HEK293 (cell line): ENCODE data around the gene PPFIA1.

ENCODE experiments used
- CTCF ChIA-PET: fragments of 350-600 bp; formaldehyde crosslinking; extraction: SDS; loops from one replicate; lab custom pipeline; 2021; ENCODE audit warnings: antibody characterized with exemption; lab: Yijun Ruan, JAX
- POLR2A ChIA-PET: fragments of 300-600 bp; formaldehyde crosslinking; extraction: SDS; loops from one replicate; lab custom pipeline; 2020; ENCODE audit warnings: antibody characterized with exemption, inconsistent platforms; lab: Yijun Ruan, JAX
- H3K27ac ChIP-seq: fragments of 200-500 bp; sonication (Bioruptor generic); 2 replicates; pipeline ENCODE4 v1.5.1; 2014; ENCODE audit warnings: low read depth, low read length, control low read depth, inconsistent platforms; ENCODE audit errors: extremely low read depth
- H3K36me3 ChIP-seq, 2 experiments: fragments of 200-500 bp in 1 of 2; sonication (Bioruptor generic) in 1 of 2; 1 replicate in 1 of 2; 2 replicates in 1 of 2; pipeline ENCODE4 v1.5.1; 2014 to 2017; ENCODE audit warnings: inconsistent platforms in 2 of 2, low read length in 2 of 2; ENCODE audit not compliant: control insufficient read depth in 2 of 2, insufficient read depth in 1 of 2
- H3K4me1 ChIP-seq: fragments of 200-500 bp; sonication (Bioruptor generic); 2 replicates; pipeline ENCODE4 v1.5.1; 2014; ENCODE audit warnings: mild to moderate bottlenecking, low read length, inconsistent platforms; ENCODE audit not compliant: control insufficient read depth, insufficient read depth
- H3K4me3 ChIP-seq: 2 replicates; pipeline ENCODE4 v1.5.1; 2011; ENCODE audit warnings: low read depth, mild to moderate bottlenecking, control low read depth, low read length, moderate library complexity
- H3K9me3 ChIP-seq: fragments of 200-500 bp; sonication (Bioruptor generic); 2 replicates; pipeline ENCODE4 v1.5.1; 2014; ENCODE audit warnings: low read depth, low read length, inconsistent platforms; ENCODE audit not compliant: control insufficient read depth, insufficient read depth
- BCL11A ChIP-seq: fragments of 450-650 bp; formaldehyde crosslinking; IDR thresholded peaks from 2 replicates; pipeline ENCODE4 v1.5.1; 2016; ENCODE audit warnings: low read depth, missing biosample characterization, missing genetic modification characterization
- EGR2 ChIP-seq: fragments of 450-650 bp; formaldehyde crosslinking; IDR thresholded peaks from 2 replicates; pipeline ENCODE4 v1.5.1; 2016; ENCODE audit warnings: low read depth, missing biosample characterization, missing genetic modification characterization
- SP2 ChIP-seq: fragments of 450-650 bp; formaldehyde crosslinking; IDR thresholded peaks from 2 replicates; pipeline ENCODE4 v1.5.1; 2016; ENCODE audit warnings: missing biosample characterization, missing genetic modification characterization
- ZFHX2 ChIP-seq: fragments of 450-650 bp; formaldehyde crosslinking; conservative IDR thresholded peaks from 2 replicates; pipeline ENCODE4 v1.5.1; 2016; ENCODE audit warnings: missing biosample characterization, missing genetic modification characterization
- ZNF211 ChIP-seq: fragments of 450-650 bp; formaldehyde crosslinking; IDR thresholded peaks from 2 replicates; pipeline ENCODE4 v1.5.1; 2016; ENCODE audit warnings: low read depth, missing biosample characterization, missing genetic modification characterization
- ZNF24 ChIP-seq: fragments of 450-650 bp; formaldehyde crosslinking; IDR thresholded peaks from 2 replicates; pipeline ENCODE4 v1.5.1; 2016; ENCODE audit warnings: missing biosample characterization, missing genetic modification characterization
- ZNF280C ChIP-seq: fragments of 450-650 bp; formaldehyde crosslinking; IDR thresholded peaks from 2 replicates; pipeline ENCODE4 v1.5.1; 2016; ENCODE audit warnings: missing biosample characterization, missing genetic modification characterization
- ZNF302 ChIP-seq: fragments of 450-650 bp; formaldehyde crosslinking; IDR thresholded peaks from 2 replicates; pipeline ENCODE4 v1.5.1; 2016; ENCODE audit warnings: missing biosample characterization, missing genetic modification characterization, low read depth
- ZNF426 ChIP-seq: fragments of 450-650 bp; formaldehyde crosslinking; IDR thresholded peaks from 2 replicates; pipeline ENCODE4 v1.5.1; 2017; ENCODE audit warnings: missing biosample characterization, missing genetic modification characterization, mild to moderate bottlenecking, inconsistent platforms, moderate library complexity
- ZNF433 ChIP-seq: fragments of 450-650 bp; formaldehyde crosslinking; IDR thresholded peaks from 2 replicates; pipeline ENCODE4 v1.5.1; 2016; ENCODE audit warnings: missing biosample characterization, missing genetic modification characterization, low read depth
- ZNF501 ChIP-seq: fragments of 450-650 bp; formaldehyde crosslinking; IDR thresholded peaks from 2 replicates; pipeline ENCODE4 v1.5.1; 2016; ENCODE audit warnings: missing biosample characterization, missing genetic modification characterization
- ZNF518A ChIP-seq: fragments of 450-650 bp; formaldehyde crosslinking; conservative IDR thresholded peaks from 2 replicates; pipeline ENCODE4 v1.5.1; 2016; ENCODE audit warnings: low read depth, missing biosample characterization, missing genetic modification characterization
- ZNF555 ChIP-seq: fragments of 450-650 bp; formaldehyde crosslinking; conservative IDR thresholded peaks from 2 replicates; pipeline ENCODE4 v1.5.1; 2017; ENCODE audit warnings: missing biosample characterization, mild to moderate bottlenecking, missing genetic modification characterization, inconsistent platforms
- ZNF747 ChIP-seq: fragments of 450-650 bp; formaldehyde crosslinking; IDR thresholded peaks from 2 replicates; pipeline ENCODE4 v1.5.1; 2016; ENCODE audit warnings: missing biosample characterization, missing genetic modification characterization

Gene PPFIA1

GRCh38 chr11:70422692-70423522 is 152.4 kb downstream of the PPFIA1 start:
- Histone ChIP-seq H3K9me3 (no peaks in the 10 kb centered on the region), H3K27ac (no peak overlapping the region), H3K36me3 (peaks cover 0 to 85% of the 10 kb centered on the region in 2 experiments; a peak in 2 of 3 replicates), H3K4me3 (no peak overlapping the region), H3K4me1 (no peaks in the 10 kb centered on the region)
- POLR2A ChIA-PET: no interaction called here
- TF ChIP-seq BCL11A (no peak), ZNF518A (no peak), ZNF302 (tag by site-specific recombination) (no peak), ZNF426 (tag by site-specific recombination) (no peak), ZNF433 (tag by site-specific recombination) (no peak), ZNF280C (tag by site-specific recombination) (no peak)
- CTCF ChIA-PET: interaction anchor here (0.5 to 0.6 kb wide), 2 partner anchors 19 to 1153 kb away, joined by 4 to 6 read pairs; no protein-coding TSS in a partner anchor

- Histone ChIP-seq H3K9me3 (no peaks in the 10 kb centered on the region), H3K36me3 (peaks cover 0 to 83% of the 10 kb centered on the region in 2 experiments; a peak in 2 of 3 replicates), H3K27ac (no peak overlapping the region), H3K4me3 (no peak overlapping the region), H3K4me1 (no peaks in the 10 kb centered on the region)
- POLR2A ChIA-PET: no interaction called here
- CTCF ChIA-PET: interaction anchor here (0.6 to 0.9 kb wide), 3 partner anchors 18 to 25 kb away, joined by 3 to 6 read pairs (median 3); no protein-coding TSS in a partner anchor
- TF ChIP-seq EGR2 (tag by site-specific recombination): peak; percentile 93
- peak; percentile 71 for TF ChIP-seq ZFHX2
- TF ChIP-seq ZNF24 (tag by site-specific recombination): no peak
- TF ChIP-seq ZNF747 (tag by site-specific recombination): no peak
- no peak for TF ChIP-seq ZNF501
- TF ChIP-seq SP2: no peak
- TF ChIP-seq ZNF211: no peak
- no peak for TF ChIP-seq ZNF555 (tag by site-specific recombination)
These were observed 153.3 kb downstream of the PPFIA1 start for GRCh38 chr11:70423523-70424505.
